Measurements from ENCODE around the gene NKX2-3.

The NKX2-3 gene

GRCh38 chr10:99522470-99523250 lies 10.1 kb upstream of the NKX2-3 start:
- Mint-ChIP-seq H3K9me3 (peaks cover 3% of the 10 kb centered on the region), H3K27me3 (peaks cover 25% of the 10 kb centered on the region), H3K4me1 (peaks cover 5% of the 10 kb centered on the region), H3K36me3 (peaks cover 3% of the 10 kb centered on the region), H3K27ac (no peak overlapping the region), H3K4me3 (no peak overlapping the region)
- DNase-seq (ENCODE audit: low spot score in 2 of 2) (no peak), ATAC-seq (ENCODE audit: low read depth) (no peak)

DNA sequence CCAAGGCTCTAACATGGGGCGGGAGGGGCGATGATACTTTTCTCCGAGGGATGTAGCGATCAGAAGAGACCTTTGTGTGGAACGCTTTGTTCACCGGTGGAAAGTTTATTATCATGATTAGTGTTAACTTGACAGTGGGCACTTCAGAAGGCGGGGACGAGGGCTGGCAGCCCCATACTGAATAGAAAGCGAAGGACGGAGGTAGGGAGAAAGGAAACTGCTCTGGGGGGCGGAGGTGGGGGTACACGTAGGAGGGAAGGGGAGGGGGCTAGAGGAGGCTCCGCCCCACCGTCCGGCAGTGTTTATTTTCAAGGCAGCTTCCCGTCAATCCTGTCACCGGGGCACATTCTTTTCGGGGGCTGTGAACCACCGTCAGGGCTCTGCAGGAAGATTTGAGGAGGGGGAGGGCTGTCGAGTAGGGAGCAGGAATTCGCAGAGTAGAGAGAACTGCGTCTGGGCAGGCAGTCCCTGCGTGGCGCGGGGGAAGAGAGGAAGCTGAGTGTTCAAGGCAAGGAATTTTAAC lies 9.4 kb upstream of the NKX2-3 start:
- ATAC-seq (ENCODE audit: low read depth): no peak
- no peak overlapping the region for H3K27ac Mint-ChIP-seq
- H3K36me3 Mint-ChIP-seq: peaks cover 3% of the 10 kb centered on the region
- H3K4me3 Mint-ChIP-seq: peak overlapping the region; percentile 44
- peaks cover 5% of the 10 kb centered on the region for H3K4me1 Mint-ChIP-seq
- DNase-seq (ENCODE audit: low spot score in 2 of 2): no peak
- peaks cover 26% of the 10 kb centered on the region for H3K27me3 Mint-ChIP-seq
- peaks cover 3% of the 10 kb centered on the region for H3K9me3 Mint-ChIP-seq

DNA sequence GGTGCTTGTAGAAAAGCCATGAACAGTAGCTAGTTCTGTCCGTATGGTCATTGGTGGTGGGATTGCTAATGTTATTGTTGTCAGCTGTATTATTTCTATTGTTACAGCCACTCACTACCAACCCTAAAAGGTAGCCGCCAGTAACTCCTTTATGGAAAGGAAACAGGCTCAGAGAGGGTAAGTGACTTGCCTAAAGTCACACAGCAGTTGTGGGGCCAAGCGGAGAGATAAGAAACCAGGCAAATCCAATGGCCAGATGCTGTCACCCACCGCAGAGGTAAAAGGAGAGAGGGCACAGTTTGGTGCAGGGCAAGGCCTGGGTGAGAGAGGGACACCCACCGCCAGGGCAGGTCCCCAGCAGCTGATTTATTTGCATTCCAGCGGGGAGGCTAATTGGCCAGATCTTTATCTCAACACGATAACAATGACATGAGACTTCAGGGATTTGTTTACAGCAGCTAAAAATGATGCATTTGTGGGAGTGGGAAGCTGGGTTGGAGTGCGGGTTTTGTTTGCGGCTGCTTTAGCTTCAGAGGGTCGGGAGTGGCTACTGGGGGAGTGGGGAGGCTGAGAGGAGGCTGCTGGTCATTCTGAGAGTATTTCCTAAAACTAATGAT lies 8.6 kb upstream of the NKX2-3 start:
- ATAC-seq (ENCODE audit: low read depth) (no peak), DNase-seq (ENCODE audit: low spot score in 2 of 2) (no peak)
- peaks cover 5% of the 10 kb centered on the region for H3K4me1 Mint-ChIP-seq
- peaks cover 3% of the 10 kb centered on the region for H3K36me3 Mint-ChIP-seq
- H3K9me3 Mint-ChIP-seq: peaks cover 3% of the 10 kb centered on the region
- H3K27me3 Mint-ChIP-seq: peaks cover 30% of the 10 kb centered on the region
- no peak overlapping the region for H3K4me3 Mint-ChIP-seq
- H3K27ac Mint-ChIP-seq: no peak overlapping the region

GRCh38 chr10:99524736-99525380 lies 7.9 kb upstream of the NKX2-3 start:
- ATAC-seq (ENCODE audit: low read depth) (no peak), DNase-seq (ENCODE audit: low spot score in 2 of 2) (no peak)
- peaks cover 31% of the 10 kb centered on the region for H3K27me3 Mint-ChIP-seq
- H3K4me1 Mint-ChIP-seq: peaks cover 6% of the 10 kb centered on the region
- H3K36me3 Mint-ChIP-seq: peaks cover 3% of the 10 kb centered on the region
- H3K9me3 Mint-ChIP-seq: peaks cover 3% of the 10 kb centered on the region
- H3K27ac Mint-ChIP-seq: no peak overlapping the region
- H3K4me3 Mint-ChIP-seq: no peak overlapping the region

DNA sequence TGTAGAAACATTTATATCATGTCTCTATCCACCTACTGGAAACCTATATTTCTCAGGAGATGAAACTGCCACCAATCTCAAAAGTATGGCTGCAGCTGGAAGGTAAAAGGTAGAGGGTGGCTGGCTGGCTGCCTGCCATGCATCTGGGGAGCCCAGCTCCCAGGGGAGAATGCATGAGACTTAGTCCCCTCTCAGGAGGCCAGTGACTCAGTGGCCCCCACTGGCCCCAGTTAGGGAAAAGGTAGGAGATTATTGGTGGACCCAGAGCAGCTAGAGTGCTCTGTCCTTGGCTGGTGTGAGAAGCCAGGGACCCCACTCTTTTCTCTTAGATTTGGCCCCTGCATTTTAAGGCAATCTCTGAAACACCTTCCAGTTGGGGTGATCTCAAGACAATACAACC lies 6.8 kb upstream of the NKX2-3 start:
- peaks cover 13% of the 10 kb centered on the region for H3K4me1 Mint-ChIP-seq
- peaks cover 3% of the 10 kb centered on the region for H3K9me3 Mint-ChIP-seq
- ATAC-seq (ENCODE audit: low read depth) (no peak), DNase-seq (ENCODE audit: low spot score in 2 of 2) (no peak)
- H3K36me3 Mint-ChIP-seq: peaks cover 3% of the 10 kb centered on the region
- no peak overlapping the region for H3K4me3 Mint-ChIP-seq
- H3K27me3 Mint-ChIP-seq: peaks cover 33% of the 10 kb centered on the region
- H3K27ac Mint-ChIP-seq: no peak overlapping the region

DNA sequence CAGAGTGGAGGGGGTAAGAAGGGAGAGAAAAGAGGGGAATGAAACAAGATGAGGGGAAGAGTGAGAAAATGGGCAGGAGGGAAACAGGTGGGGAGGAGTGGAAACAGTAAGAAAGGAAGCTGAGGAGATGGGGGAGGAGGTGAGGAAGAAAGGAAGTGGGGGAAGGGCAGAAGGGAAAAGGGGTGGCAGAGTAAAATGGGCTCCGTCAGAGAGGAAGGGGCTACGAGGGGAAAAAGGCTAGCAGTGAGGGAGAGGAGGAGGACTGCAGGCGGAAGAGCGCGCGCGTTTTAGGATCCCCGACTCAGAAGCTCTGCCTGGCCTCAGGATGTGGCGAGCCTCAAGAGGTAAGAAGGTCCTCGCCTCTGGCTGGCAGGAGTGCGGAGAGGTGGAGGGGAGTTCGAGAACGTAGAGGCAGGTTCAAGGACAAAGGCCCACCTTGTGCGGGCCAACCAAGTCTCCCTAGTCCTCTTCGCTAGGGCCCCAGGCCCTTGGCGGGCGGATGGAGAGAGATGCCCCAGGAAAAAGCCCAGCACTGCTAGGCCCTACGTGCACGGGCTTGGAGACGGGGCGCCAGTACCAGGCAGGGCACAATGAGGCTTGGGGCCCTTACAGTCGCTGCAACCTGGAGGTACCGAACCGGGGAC lies 5.8 kb upstream of the NKX2-3 start:
- H3K9me3 Mint-ChIP-seq: peaks cover 3% of the 10 kb centered on the region
- DNase-seq (ENCODE audit: low spot score in 2 of 2): no peak
- ATAC-seq (ENCODE audit: low read depth): no peak
- H3K4me3 Mint-ChIP-seq: no peak overlapping the region
- peaks cover 3% of the 10 kb centered on the region for H3K36me3 Mint-ChIP-seq
- peak overlapping the region; percentile 17 for H3K27ac Mint-ChIP-seq
- H3K27me3 Mint-ChIP-seq: peaks cover 38% of the 10 kb centered on the region
- H3K4me1 Mint-ChIP-seq: peaks cover 18% of the 10 kb centered on the region

GRCh38 chr10:99527526-99528493 lies 4.9 kb upstream of the NKX2-3 start:
- DNase-seq (ENCODE audit: low spot score in 2 of 2) (no peak), ATAC-seq (ENCODE audit: low read depth) (no peak)
- Mint-ChIP-seq H3K36me3 (peaks cover 3% of the 10 kb centered on the region), H3K4me3 (no peak overlapping the region), H3K27ac (no peak overlapping the region), H3K27me3 (peaks cover 43% of the 10 kb centered on the region), H3K9me3 (peaks cover 3% of the 10 kb centered on the region), H3K4me1 (peaks cover 23% of the 10 kb centered on the region)

GRCh38 chr10:99528494-99529441 lies 4.0 kb upstream of the NKX2-3 start:
- Mint-ChIP-seq H3K36me3 (peaks cover 3% of the 10 kb centered on the region), H3K4me1 (peaks cover 18% of the 10 kb centered on the region), H3K27me3 (peaks cover 41% of the 10 kb centered on the region), H3K9me3 (peaks cover 3% of the 10 kb centered on the region), H3K4me3 (no peak overlapping the region), H3K27ac (no peak overlapping the region)
- ATAC-seq (ENCODE audit: low read depth): no peak
- DNase-seq (ENCODE audit: low spot score in 2 of 2): no peak

GRCh38 chr10:99529591-99530107 lies 3.1 kb upstream of the NKX2-3 start:
- Mint-ChIP-seq H3K27ac (peak overlapping the region; percentile 35), H3K36me3 (peaks cover 3% of the 10 kb centered on the region), H3K4me3 (no peak overlapping the region)

GRCh38 chr10:99530108-99531025 lies 2.4 kb upstream of the NKX2-3 start:
- DNase-seq (ENCODE audit: low spot score in 2 of 2): peak in 1 of 2 donors; percentile 33
- ATAC-seq (ENCODE audit: low read depth): peak; percentile 53
- Mint-ChIP-seq H3K27ac (peak overlapping the region; percentile 35), H3K4me1 (peaks cover 26% of the 10 kb centered on the region), H3K36me3 (peaks cover 3% of the 10 kb centered on the region), H3K27me3 (peaks cover 42% of the 10 kb centered on the region), H3K4me3 (peak overlapping the region; percentile 37), H3K9me3 (peaks cover 3% of the 10 kb centered on the region)

More at GRCh38 chr10:99529591-99530107, 3.1 kb upstream of the NKX2-3 start:
- H3K4me1 Mint-ChIP-seq: peaks cover 24% of the 10 kb centered on the region
- DNase-seq (ENCODE audit: low spot score in 2 of 2): no peak
- peaks cover 43% of the 10 kb centered on the region for H3K27me3 Mint-ChIP-seq
- H3K9me3 Mint-ChIP-seq: peaks cover 3% of the 10 kb centered on the region
- ATAC-seq (ENCODE audit: low read depth): no peak

- H3K4me1 Mint-ChIP-seq: peaks cover 26% of the 10 kb centered on the region
- no peak for DNase-seq (ENCODE audit: low spot score in 2 of 2)
- H3K27me3 Mint-ChIP-seq: peaks cover 40% of the 10 kb centered on the region
- H3K27ac Mint-ChIP-seq: no peak overlapping the region
- no peak for ATAC-seq (ENCODE audit: low read depth)
- peak overlapping the region; percentile 58 for H3K4me3 Mint-ChIP-seq
- H3K36me3 Mint-ChIP-seq: peaks cover 3% of the 10 kb centered on the region
- H3K9me3 Mint-ChIP-seq: peaks cover 3% of the 10 kb centered on the region
Observed at GRCh38 chr10:99531026-99531695, 1.6 kb upstream of the NKX2-3 start.

Data from memory B cell (primary cell).